Skin epidermis (tissue), 12 donors: ENCODE measurements around the gene ZBTB17.
"Not testable (repeated sequence)": the region's sequence is repeated elsewhere in the genome, so short reads cannot be mapped to it uniquely, and the experiment has no call there.

Experiments used
- H3K27ac ChIP-seq, 21 experiments: fragments of 200-600 bp; sonication (generic) in 11 of 21; one replicate each; pipeline ENCODE4 v1.5.0; 2020; ENCODE audit warnings: mild to moderate bottlenecking in 3 of 21, inconsistent platforms in 2 of 21, moderate library complexity in 2 of 21
- H3K4me3 ChIP-seq, 7 experiments: fragments of 200-600 bp; sonication (generic) in 2 of 7; one replicate each; pipeline ENCODE4 v1.5.0; 2020; ENCODE audit warnings: inconsistent platforms in 2 of 7, mild to moderate bottlenecking in 2 of 7, moderate library complexity in 1 of 7

The ZBTB17 gene

GRCh38 chr1:15992582-15993500 lies 16.9 kb upstream of the ZBTB17 start:
- H3K4me3 ChIP-seq, result no peak overlapping the region
- H3K27ac ChIP-seq, result no peak overlapping the region

DNA sequence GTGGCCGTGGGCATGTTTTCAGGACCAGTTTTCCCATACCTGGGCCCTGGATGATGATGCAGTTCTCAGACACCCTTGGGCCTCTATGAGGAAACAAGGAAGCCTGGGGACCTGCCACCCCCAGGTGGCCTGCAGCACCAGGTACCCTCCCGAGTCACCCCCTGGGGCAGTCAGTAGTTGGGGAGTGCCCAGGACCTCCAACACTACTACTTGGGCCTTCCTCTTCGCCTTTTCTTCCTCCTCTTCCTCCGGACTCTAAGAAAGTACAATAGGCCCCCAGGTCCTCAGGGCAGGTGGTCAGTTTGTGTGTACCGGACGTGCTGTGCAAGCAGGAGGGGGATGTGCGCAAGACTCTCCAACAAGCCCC lies 16.3 kb upstream of the ZBTB17 start:
- H3K27ac ChIP-seq, result no peak overlapping the region
- no peak overlapping the region for H3K4me3 ChIP-seq

DNA sequence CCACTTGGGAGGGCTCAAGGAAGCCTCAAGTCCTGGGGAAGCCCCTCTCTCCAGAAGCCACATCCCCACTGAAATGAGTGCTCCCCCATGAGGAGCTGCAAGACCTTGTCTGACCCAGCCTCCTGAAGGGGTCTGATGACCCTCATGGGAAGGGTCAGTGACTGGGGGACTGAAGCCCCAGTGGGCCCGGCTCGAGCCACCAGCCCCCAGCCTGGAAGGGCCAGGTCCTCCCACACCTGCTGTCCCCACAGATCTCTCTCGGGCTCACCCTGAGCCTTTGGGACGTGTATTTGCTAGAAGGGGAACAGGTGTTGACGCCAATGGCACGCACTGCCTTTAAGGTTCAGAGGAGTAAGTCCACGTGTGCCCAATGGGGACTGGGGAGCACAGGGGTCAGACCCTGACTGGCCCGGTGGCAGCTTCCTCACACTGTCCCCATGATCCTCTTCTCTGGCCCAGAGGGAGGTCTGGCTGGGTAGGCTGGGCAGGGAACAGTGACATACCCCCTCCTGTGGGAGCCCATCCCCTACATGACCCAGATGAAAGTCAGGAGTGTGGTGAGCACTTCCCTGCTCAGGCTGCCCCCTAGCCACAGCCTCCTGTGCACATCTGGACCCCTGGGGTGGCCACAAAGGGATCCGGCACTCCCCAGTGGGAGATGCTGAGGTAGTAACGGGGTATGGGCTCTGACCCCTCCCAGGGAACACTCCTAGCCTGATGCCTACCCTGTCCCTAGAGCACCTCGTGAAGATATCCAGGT lies 15.7 kb upstream of the ZBTB17 start:
- no peak overlapping the region for H3K4me3 ChIP-seq
- no peak overlapping the region for H3K27ac ChIP-seq

GRCh38 chr1:15989776-15990175 lies 13.9 kb upstream of the ZBTB17 start:
- Histone ChIP-seq H3K27ac (no peak overlapping the region), H3K4me3 (no peak overlapping the region)

DNA sequence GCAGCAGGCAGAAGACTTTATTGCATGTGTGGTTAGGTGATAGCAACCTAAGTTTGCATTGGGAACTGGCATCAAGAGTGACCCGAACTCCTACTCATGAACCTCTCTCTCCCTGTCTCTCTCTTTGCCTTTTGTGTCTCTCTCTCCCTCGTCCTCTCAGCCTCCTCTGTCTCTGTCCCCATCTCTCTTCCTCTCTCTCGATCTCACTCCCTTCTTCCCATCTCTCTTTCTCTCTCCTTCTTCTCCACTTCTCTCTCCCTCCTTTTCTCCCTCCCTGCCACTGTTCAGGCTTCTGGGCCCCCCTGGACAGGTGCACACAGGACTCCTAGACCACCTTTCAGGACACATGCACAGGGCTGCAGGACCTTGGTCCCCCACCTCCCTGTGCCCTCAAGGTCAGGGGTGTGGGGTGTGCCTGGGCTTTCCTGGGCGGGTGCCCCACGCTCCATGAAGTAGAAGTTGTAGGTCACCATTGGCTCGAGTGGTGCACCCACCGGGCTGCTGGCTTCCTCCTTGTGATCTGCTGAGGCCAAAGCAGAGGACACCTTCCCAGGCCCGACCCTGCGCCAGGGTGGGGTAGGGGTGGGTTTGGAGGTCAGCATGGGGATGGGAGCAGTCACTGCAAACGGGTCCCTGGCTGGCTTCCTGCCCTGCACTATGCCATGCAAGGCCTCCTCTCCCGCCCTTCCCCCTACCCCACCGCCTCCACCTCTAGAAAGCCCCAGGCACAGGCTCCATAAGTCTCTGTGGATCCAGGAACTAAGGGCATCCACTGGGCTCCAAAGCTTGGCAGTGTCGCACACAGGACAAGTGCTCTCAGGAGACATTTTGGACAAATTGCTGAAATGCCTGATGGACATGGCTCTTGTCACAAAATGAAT lies 13.2 kb upstream of the ZBTB17 start:
- Histone ChIP-seq H3K4me3 (no peak overlapping the region), H3K27ac (no peak overlapping the region)

DNA sequence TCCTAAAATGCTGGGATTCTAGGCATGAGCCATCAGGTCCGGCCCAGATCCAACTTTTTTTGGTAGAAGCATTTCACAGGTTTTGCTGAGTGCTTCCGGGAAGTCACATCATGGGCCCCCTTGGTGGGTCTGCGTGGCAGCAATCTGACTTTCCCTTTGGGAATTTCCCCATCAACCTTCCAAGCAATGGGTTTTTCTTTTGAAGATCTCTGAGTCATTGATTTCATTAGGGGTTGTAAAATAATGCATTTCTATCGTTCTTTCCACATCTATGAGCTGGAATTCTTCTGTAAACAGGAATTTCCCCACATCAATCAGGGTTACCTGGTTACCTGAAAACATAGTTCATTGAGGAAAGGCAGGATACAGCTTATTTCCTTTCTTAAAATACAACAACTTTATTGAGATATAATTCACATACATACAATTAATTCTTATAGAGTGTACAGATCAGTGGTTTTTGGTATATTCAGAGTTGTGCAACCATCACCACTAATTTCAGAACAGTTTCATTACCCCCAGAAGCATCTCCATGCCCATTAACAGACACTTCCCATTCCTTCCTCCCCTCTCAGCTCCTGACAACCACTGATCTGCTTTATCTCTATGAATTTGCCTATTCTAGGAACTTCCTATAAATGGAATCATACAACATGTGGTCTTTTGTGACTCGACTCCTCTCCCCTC lies 9.9 kb upstream of the ZBTB17 start:
- H3K4me3 ChIP-seq, result no peak overlapping the region
- peak overlapping the region in 1 of 21 experiments; percentile 31 for H3K27ac ChIP-seq

DNA sequence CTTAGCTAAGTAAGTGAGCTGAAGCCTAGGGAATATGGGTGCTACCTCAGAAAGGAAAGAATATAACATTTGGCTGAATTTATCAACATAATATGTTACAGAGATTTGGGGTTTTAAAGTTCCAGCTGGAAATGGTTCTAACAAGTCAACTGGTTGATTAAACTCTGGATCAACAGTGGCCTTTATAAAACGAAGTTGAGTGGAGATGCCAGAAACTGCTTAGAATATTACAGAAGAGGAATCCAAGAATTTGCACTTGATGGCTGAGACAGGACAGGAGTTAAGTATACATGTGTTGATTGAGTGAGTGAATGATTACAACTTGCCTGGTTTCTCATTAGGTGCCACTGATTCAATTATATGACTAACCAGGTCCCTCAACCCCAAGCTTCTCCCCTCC lies 7.4 kb upstream of the ZBTB17 start:
- H3K27ac ChIP-seq, result peak overlapping the region in 4 of 21 experiments; percentile 33 to 66 (median 50)
- no peak overlapping the region for H3K4me3 ChIP-seq

GRCh38 chr1:15981679-15982078 lies 5.8 kb upstream of the ZBTB17 start:
- Histone ChIP-seq H3K4me3 (no peak overlapping the region), H3K27ac (no peak overlapping the region)

DNA sequence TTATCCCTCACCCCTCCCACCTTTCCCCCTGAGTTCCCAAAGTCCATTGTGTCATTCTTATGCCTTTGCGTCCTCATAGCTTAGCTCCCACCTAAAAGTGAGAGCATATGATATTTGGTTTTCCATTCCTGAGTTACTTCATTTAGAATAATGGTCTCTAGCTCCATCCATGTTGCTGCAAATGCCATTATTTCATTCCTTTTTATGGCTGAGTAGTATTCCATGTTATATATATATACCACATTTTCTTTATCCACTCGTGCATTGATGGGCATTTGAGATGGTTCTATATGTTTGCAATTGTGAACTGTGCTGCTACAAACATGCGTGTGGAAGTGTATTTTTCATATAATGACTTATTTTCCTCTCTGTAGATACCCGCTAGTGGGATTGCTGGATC lies 2.0 kb upstream of the ZBTB17 start:
- H3K4me3 ChIP-seq, H3K27ac ChIP-seq: not testable (repeated sequence)

DNA sequence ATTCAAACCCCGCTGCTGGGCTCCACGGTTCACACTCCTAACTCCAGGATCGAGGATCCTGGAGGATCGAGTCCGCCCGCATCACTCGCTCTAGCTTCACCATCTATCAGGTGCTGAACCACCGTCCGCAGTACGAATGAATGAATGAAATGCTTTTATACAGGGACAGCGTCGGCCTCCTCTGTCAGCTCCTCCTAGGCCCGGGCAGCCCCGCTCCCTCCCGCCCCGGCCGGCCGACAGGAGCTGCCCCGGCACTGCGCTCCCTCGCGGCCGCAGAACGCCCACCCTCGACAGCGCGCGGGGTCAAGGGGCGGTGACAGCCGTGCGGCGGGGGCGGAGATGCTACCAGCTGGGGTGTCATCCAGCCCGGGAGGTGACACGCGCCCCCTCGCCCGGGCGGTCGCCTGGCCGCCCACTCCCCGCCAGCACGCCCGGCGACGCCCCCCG lies 520 bp downstream of the ZBTB17 start:
- H3K27ac ChIP-seq, result peak overlapping the region; percentile 61 to 94 (median 87)
- H3K4me3 ChIP-seq, result peak overlapping the region; percentile 78 to 98 (median 89)

DNA sequence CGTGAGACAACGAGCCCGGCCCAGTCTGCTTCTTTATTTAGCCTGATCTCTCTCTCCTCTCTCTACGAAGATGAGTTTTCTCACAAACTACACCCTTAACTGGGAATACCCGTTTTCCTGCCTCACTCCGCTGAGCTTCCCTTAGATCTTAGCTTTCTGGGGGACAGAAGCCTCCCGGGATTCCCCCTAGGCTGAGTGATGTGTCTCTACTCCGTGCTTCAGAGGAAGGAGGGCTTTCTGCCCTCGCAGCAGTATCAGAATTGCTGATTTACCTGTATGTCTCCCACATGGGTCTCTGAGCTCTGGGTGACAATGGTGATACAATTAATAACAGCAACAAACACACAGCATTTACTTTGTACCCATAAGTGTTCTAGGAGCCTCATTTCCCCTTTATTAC lies 1.0 kb downstream of the ZBTB17 start:
- Histone ChIP-seq H3K4me3 (peak overlapping the region in 6 of 7 experiments; percentile 78 to 98 (median 86)), H3K27ac (peak overlapping the region in 18 of 21 experiments; percentile 71 to 94 (median 88))

- Histone ChIP-seq H3K4me3 (no peak overlapping the region), H3K27ac (no peak overlapping the region)
Observed at GRCh38 chr1:15973772-15974171, 2.1 kb downstream of the ZBTB17 start.

GRCh38 chr1:15972409-15972808 lies 3.5 kb downstream of the ZBTB17 start:
- no peak overlapping the region for H3K4me3 ChIP-seq

GRCh38 chr1:15970911-15971310 lies 5.0 kb downstream of the ZBTB17 start:
- H3K27ac ChIP-seq, result no peak overlapping the region

More at GRCh38 chr1:15972409-15972808, 3.5 kb downstream of the ZBTB17 start:
- no peak overlapping the region for H3K27ac ChIP-seq

GRCh38 chr1:15969321-15969880 lies 6.5 kb downstream of the ZBTB17 start:
- no peak overlapping the region for H3K27ac ChIP-seq
- no peak overlapping the region for H3K4me3 ChIP-seq

More at GRCh38 chr1:15970911-15971310, 5.0 kb downstream of the ZBTB17 start:
- no peak overlapping the region for H3K4me3 ChIP-seq

DNA sequence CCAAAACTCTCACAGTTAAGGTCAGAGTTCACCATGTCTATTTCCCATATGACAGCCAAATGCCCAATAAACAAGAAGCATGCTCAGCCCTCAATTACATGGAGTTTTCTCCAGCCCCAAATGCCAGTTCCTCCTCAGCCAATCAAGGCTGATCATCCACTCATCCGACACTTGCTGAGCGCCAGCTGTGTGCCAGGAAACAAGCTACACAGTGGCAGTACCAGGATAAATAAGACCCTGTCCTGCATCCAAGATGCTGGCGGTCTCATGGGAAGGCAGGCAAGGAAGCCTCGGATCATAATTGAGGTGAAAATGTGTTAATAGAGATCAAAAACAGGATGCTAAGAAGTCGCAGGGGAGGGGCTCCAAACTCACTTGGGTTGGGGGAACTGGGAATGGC lies 7.7 kb downstream of the ZBTB17 start:
- no peak overlapping the region for H3K27ac ChIP-seq
- no peak overlapping the region for H3K4me3 ChIP-seq

GRCh38 chr1:15966956-15967344 lies 9.0 kb downstream of the ZBTB17 start:
- H3K4me3 ChIP-seq, result no peak overlapping the region
- peak overlapping the region in 16 of 21 experiments; percentile 1 to 86 (median 72) for H3K27ac ChIP-seq

DNA sequence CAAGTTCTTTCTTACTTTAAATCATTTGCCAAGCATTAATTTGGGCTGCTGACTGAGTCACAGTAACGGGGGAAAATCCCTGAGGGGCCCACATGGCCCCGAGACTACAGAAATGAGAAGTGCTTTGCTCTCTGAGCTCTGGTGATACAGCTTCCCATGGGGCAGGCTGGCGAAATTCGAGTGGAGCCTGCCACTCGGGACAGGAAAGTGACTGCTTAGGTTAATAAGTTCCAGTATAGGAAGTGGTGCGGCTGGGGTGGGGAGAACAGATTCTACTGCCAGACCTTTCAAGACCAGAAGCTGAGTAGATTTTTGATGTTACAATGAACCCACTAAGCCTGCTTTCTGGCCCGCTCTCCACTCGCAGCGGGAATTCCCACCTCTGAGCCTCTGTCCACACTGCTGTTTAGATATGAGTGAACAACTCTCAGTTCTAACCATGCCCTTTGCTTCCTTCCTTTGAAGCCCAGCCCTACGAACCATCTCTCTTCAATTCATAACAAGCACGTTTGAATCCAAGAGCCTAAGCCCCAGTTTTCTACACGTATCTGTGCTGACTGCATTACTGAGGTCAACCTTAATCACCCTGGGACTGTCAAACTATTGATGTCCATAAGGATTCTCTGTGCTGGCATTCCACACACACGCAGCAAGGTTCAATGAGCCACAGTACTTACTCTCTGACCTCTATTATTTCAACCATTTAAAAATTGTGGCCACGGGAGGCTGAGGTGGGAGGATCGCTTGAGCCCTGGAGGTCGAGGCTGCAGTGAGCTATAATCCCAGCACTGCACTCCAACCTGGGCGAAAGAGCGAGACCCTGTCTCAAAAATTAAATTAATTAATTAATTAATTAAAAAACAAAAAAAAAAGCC lies 9.6 kb downstream of the ZBTB17 start:
- Histone ChIP-seq H3K4me3 (no peak overlapping the region), H3K27ac (peak overlapping the region in 19 of 21 experiments; percentile 1 to 86 (median 71))
